Endothelial cell (in vitro differentiated cells): Measurements from ENCODE around the gene AP3S2. TPM values are rescaled to one million over a fixed set of nuclear protein-coding genes. Genes with fewer than 3 reads are reported as not detected.

ENCODE experiments used
- DNase-seq: peaks from one replicate; pipeline ENCODE4 v3.0.0; 2021; ENCODE audit warnings: low spot score
- H3K27ac Mint-ChIP-seq: one replicate; pipeline ENCODE4 v1.8.0; 2021; ENCODE audit warnings: mixed read lengths, inconsistent platforms; ENCODE audit not compliant: unreplicated experiment
- H3K27me3 Mint-ChIP-seq: one replicate; pipeline ENCODE4 v1.8.0; 2021; ENCODE audit warnings: mild to moderate bottlenecking, moderate library complexity, mixed read lengths, inconsistent platforms; ENCODE audit not compliant: unreplicated experiment
- H3K36me3 Mint-ChIP-seq: one replicate; pipeline ENCODE4 v1.8.0; 2021; ENCODE audit warnings: mild to moderate bottlenecking, low read depth, mixed read lengths, inconsistent platforms; ENCODE audit not compliant: unreplicated experiment
- H3K4me1 Mint-ChIP-seq: one replicate; pipeline ENCODE4 v1.8.0; 2021; ENCODE audit warnings: mild to moderate bottlenecking, mixed read lengths, inconsistent platforms; ENCODE audit not compliant: unreplicated experiment
- H3K4me3 Mint-ChIP-seq: one replicate; pipeline ENCODE4 v1.8.0; 2021; ENCODE audit warnings: mild to moderate bottlenecking, mixed read lengths, inconsistent platforms; ENCODE audit not compliant: unreplicated experiment
- H3K9me3 Mint-ChIP-seq: one replicate; pipeline ENCODE4 v1.8.0; 2021; ENCODE audit warnings: mixed read lengths, inconsistent platforms; ENCODE audit not compliant: unreplicated experiment
- total RNA-seq: library from RNA; stranded (reverse); fragmentation: NEBNext Ultra II Directional; extraction: Animal tissue kit (Norgen Biotek cat#: 25700); gene quantifications from one replicate; pipeline ENCODE4 v1.2.1, GENCODE V29; 2021; ENCODE audit not compliant: unreplicated experiment
- TF ChIP-seq, protein P1 (sequence below): fragments of 200-600 bp; sonication (generic); IDR thresholded peaks from one replicate; pipeline ENCODE4 v1.5.0; 2021; ENCODE audit warnings: antibody characterized with exemption; ENCODE audit not compliant: unreplicated experiment

AP3S2 gene
- total RNA-seq, 1 donor from 2014 or later: 23.2 TPM

DNA sequence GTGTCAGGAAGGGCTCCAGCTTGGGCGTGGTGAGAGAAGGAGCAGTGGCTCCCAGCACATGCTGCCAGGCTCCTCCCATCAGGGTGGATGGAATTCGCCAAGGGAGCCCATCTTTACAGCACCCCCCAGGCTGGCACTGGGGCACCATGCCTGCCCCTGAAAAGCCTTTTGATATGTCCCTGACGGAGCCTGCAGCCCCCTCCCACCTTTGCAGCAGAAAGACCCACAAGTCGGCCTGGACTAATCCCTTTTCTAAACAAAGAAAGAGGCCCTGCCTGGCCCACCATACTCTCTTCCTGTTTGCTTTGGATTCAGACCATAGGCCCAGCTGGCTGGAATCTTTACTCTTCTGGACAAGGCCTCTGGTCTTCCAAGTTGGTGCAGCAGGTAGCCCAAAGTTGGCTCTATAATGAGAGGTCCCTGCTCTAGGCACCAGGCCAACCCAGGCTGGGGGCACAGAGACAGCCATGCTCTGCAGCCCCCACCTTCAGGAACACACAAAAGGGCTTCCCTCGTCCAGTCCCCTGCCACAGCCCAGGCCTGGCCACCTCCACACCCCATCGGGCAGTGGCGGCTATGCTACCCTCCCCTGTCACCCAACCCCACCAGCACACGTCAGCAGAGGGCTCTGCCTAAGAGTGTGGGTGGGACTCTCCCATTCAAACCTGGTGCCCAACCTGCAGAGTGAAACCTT is 84.6 kb downstream of the AP3S2 start:
- peaks cover 34% of the 10 kb centered on the region for H3K36me3 Mint-ChIP-seq
- DNase-seq: no peak
- peaks cover 21% of the 10 kb centered on the region for H3K27me3 Mint-ChIP-seq
- peaks cover 31% of the 10 kb centered on the region for H3K4me1 Mint-ChIP-seq
- TF ChIP-seq, protein P1, sequence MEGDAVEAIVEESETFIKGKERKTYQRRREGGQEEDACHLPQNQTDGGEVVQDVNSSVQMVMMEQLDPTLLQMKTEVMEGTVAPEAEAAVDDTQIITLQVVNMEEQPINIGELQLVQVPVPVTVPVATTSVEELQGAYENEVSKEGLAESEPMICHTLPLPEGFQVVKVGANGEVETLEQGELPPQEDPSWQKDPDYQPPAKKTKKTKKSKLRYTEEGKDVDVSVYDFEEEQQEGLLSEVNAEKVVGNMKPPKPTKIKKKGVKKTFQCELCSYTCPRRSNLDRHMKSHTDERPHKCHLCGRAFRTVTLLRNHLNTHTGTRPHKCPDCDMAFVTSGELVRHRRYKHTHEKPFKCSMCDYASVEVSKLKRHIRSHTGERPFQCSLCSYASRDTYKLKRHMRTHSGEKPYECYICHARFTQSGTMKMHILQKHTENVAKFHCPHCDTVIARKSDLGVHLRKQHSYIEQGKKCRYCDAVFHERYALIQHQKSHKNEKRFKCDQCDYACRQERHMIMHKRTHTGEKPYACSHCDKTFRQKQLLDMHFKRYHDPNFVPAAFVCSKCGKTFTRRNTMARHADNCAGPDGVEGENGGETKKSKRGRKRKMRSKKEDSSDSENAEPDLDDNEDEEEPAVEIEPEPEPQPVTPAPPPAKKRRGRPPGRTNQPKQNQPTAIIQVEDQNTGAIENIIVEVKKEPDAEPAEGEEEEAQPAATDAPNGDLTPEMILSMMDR: no peak
- no peaks in the 10 kb centered on the region for H3K9me3 Mint-ChIP-seq
- H3K27ac Mint-ChIP-seq: peak overlapping the region; percentile 63
- peak overlapping the region; percentile 37 for H3K4me3 Mint-ChIP-seq

DNA sequence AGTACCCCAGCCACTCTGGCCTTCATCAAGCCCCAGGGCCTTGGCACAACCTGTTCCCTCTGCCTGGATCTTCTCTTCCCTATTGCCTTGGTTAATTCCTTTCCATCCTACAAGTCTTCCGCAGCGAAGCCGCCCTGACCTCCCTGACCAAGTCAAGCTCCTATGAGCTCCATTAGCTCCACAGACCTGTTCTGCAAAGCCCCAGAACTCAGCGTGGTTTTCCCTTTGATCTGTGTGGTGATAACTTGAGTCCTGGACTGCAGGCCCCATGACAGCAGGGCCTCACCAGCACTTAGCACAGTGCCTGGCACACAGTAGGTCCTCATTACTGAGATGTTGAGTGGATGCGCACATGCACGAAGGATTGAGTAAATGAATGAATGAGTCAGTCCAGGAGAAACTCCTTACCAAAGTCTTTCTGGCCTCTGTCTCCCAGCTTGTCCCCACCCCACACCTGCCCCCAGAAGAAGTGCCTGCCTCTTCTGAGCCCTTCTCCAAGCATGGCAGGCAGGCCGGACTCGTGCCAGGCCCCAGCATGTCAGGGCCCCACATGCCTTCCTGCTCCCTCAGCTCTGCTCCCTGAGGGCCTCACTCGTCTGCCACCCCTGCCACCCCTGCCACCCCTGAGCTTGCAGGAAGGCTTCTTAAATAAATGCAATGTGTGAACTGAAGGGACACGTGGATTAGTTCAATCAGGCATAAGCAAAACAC is 85.5 kb downstream of the AP3S2 start:
- Mint-ChIP-seq H3K4me3 (no peak overlapping the region), H3K4me1 (peaks cover 29% of the 10 kb centered on the region), H3K9me3 (no peaks in the 10 kb centered on the region), H3K27ac (no peak overlapping the region), H3K36me3 (peaks cover 40% of the 10 kb centered on the region), H3K27me3 (peaks cover 18% of the 10 kb centered on the region)
- TF ChIP-seq, protein P1: no peak
- no peak for DNase-seq

DNA sequence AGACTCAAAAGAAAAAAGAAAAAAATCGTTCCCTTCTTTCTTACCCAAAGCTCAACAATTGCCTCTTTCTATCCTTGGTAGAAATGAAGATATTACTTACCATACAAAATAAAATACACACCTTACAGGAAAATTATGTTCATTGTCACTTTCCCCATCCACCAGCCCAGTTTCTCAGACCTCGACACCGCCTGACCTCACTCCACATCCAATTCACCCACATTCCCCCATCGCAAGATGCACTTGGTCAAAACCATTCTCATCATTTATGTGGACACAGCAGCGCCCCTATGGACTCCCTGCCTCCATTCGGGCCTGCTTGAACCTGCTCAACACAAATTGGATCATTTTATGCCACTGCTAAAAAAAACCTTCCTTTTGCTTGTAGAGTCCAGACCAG is 86.1 kb downstream of the AP3S2 start:
- Mint-ChIP-seq H3K27me3 (peaks cover 18% of the 10 kb centered on the region), H3K36me3 (peaks cover 40% of the 10 kb centered on the region), H3K9me3 (no peaks in the 10 kb centered on the region), H3K4me3 (peak overlapping the region; percentile 17), H3K4me1 (peaks cover 29% of the 10 kb centered on the region), H3K27ac (no peak overlapping the region)
- no peak for DNase-seq
- TF ChIP-seq, protein P1: no peak

DNA sequence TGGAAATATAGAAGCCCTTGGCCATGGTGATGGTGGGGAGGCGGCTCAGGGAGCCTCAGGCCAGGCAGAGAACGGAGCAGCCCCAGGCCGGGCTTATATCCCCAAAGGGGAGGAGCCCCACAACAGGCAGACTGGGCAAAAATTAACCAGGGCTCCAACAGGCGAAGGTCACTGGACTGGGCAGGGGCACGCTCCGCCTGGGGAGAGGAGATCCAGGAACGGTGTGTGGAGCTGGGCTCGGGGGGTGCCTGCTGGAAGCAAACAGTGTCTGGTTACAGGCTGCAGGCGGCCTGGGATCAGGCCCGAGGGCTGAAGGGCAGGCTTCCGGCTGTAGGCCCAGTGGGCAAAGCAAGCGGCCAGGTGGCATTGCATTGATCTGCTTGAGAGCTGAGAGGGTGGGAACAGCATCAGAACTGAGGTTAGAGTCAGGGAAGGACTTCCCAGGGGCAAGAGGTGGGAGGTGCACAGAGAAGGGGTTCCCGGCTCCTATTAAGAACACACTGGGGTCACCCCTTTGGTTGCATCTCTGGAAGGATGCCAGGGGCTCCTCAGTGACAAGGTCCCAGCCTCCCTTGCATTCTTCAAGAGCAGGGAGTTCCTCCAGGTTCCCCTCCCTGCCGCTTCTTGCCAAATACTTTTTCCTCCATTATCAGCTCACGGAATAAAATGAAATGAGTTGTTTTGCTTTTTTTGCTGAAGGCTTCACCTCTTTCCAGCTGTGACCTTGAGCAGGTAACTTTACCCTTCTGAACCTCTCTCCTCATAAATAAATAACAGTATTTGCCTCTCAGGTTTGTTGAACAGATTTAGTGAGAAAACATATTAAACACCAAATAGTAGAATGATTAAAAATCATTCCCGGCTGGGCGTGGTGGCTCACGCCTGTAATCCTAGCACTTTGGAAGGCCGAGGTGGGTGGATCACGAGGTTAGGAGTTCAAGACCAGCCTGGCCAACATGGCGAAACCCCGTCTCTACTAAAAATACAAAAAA is 86.9 kb downstream of the AP3S2 start:
- Mint-ChIP-seq H3K9me3 (no peaks in the 10 kb centered on the region), H3K4me3 (peak overlapping the region; percentile 42), H3K27me3 (peaks cover 18% of the 10 kb centered on the region), H3K36me3 (peaks cover 47% of the 10 kb centered on the region), H3K4me1 (peaks cover 29% of the 10 kb centered on the region), H3K27ac (no peak overlapping the region)
- TF ChIP-seq, protein P1: no peak
- no peak for DNase-seq
